Right lobe of liver (tissue), 6 donors: ENCODE measurements around the gene MRPS26. TPM values are rescaled to one million over a fixed set of nuclear protein-coding genes. Genes with fewer than 3 reads are reported as not detected.

Experiments used
- ATAC-seq, 4 donors: fragments of 200-7000 bp; cut with Tn5 transposase; one replicate each; pipeline ENCODE4 v1.9.1; 2020; ENCODE audit warnings: mild to moderate bottlenecking in 4 of 4, moderate library complexity in 4 of 4
- DNase-seq, 3 donors: peaks; one replicate each; pipeline ENCODE4 v3.0.0-alpha.2; 2020
- H3K27ac ChIP-seq, 3 donors: fragments of 200-600 bp; one replicate each; pipeline ENCODE4 v1.8.0; 2022
- H3K27me3 ChIP-seq, 2 donors: fragments of 200-600 bp; one replicate each; pipeline ENCODE4 v1.8.0; 2022
- H3K36me3 ChIP-seq, 4 donors: fragments of 200-600 bp; sonication (generic) in 1 of 4; one replicate each; pipeline versions ENCODE4 v1.5.1 to v1.8.0; 2017 to 2022; ENCODE audit warnings: control low read depth in 1 of 4
- H3K4me1 ChIP-seq, 4 donors: fragments of 200-600 bp; sonication (generic) in 1 of 4; one replicate each; pipeline versions ENCODE4 v1.5.1 to v1.8.0; 2017 to 2022; ENCODE audit warnings: control low read depth in 1 of 4
- H3K4me3 ChIP-seq, 3 donors: fragments of 200-600 bp; one replicate each; pipeline ENCODE4 v1.8.0; 2022
- H3K9me3 ChIP-seq, 4 donors: fragments of 200-600 bp; sonication (generic) in 1 of 4; one replicate each; pipeline versions ENCODE4 v1.5.1 to v1.8.0; 2017 to 2022; ENCODE audit warnings: control low read depth in 1 of 4
- CTCF ChIP-seq, 4 donors: fragments of 200-600 bp in 3 of 4; fragments of 450-650 bp in 1 of 4; IDR thresholded peaks; one replicate each; pipeline versions ENCODE4 v1.5.1 to v1.8.0; 2016 to 2022; ENCODE audit warnings: antibody characterized with exemption in 4 of 4, mild to moderate bottlenecking in 2 of 4
- POLR2A ChIP-seq: fragments of 450-650 bp; IDR thresholded peaks from one replicate; pipeline ENCODE4 v1.6.1; 2017; ENCODE audit warnings: antibody characterized with exemption, mild to moderate bottlenecking
- WGBS: methylation state at CpG from one replicate; pipeline ENCODE4 v1.1.6; 2018; ENCODE audit warnings: low coverage, low lambda C conversion rate; ENCODE audit not compliant: insufficient coverage; ENCODE audit errors: missing lambda C conversion rate; 5-methylcytosine and 5-hydroxymethylcytosine counted together
- intact Hi-C, 2 donors: fragments of 100-400 bp; cut with DNase I; formaldehyde crosslinking; loops; one replicate each; pipeline versions ENCODE4 v1.11.2 to v1.14.1; 2022
- long read RNA-seq: library from polyadenylated mRNA; unstranded; transcript quantifications from one replicate; pipeline ENCODE4 v2.0.0, GENCODE V29; 2019
- total RNA-seq, 6 experiments: library from RNA; depleted of rRNA in 2 of 6; stranded (reverse); fragments of >200 nt in 2 of 6; fragmentation: NEBNext Ultra II Directional in 3 of 6; extraction: Animal tissue kit (Norgen Biotek cat#: 25700) in 3 of 6; gene quantifications; one replicate each; pipeline versions ENCODE4 v1.1.0 to v1.2.4, GENCODE V29; 2016 to 2023
- donor health status: DM: no; HTN: yes; CAD: no.
- donor health status: DM: no; HTN: no; CAD: no.
- donor health status: DM: no; HTN: no; CAD: no.
- donor health status: DM: no; HTN: yes; CAD: no.
- donor health status: DM: no; HTN: yes; CAD: no.

MRPS26 gene
- 10 to 100 TPM; 27.8 to 59.1 (median 38.0) TPM for total RNA-seq
- long read RNA-seq, transcript MRPS26-201 (4 exons, 1,127 nt): major isoform, 17 of 25 reads
- long read RNA-seq, partial matches to known transcripts: 5 of 25 reads
- long read RNA-seq, other reads (novel, unspliced or antisense): 3 of 25 reads

- ATAC-seq (peak; percentile 81 to 93 (median 87)), DNase-seq (peak; percentile 95 to 96 (median 95))
- Histone ChIP-seq H3K36me3 (peaks cover 0 to 26% (median 12%) of the 10 kb centered on the region in 4 donors), H3K27ac (peak within 1 kb of the TSS; percentile 63 to 86 (median 77)), H3K27me3 (no peaks in the 10 kb centered on the region), H3K4me3 (peak within 1 kb of the TSS; percentile 81 to 98 (median 86)), H3K4me1 (peaks cover 0 to 27% (median 5%) of the 10 kb centered on the region in 4 donors), H3K9me3 (no peaks in the 10 kb centered on the region)
- WGBS: 0% methylated on average over 10 of the region's 104 CpGs
- intact Hi-C loops: loop anchor here in 1 of 2 donors (10.0 kb wide), 1 partner anchor 69 kb away; no protein-coding TSS in a partner anchor
- TF ChIP-seq CTCF (IDR thresholded peaks at IDR 0.05) (no peak), POLR2A (peak; percentile 83)
Observed at GRCh38 chr20:3045816-3046676, at the start of gene MRPS26. Gene MRPS26, plus strand, starts transcription at chr20:3046052. Its CDS starts 17 bp downstream, at chr20:3046069.

GRCh38 chr20:2998728-2999127 is 47.1 kb upstream of the MRPS26 start:
- no peak for DNase-seq
- TF ChIP-seq POLR2A: no peak
- TF ChIP-seq CTCF (IDR thresholded peaks at IDR 0.05): no peak
- H3K36me3 ChIP-seq: peaks cover 0 to 4% (median 0%) of the 10 kb centered on the region in 4 donors
- H3K4me3 ChIP-seq: no peak overlapping the region
- H3K27ac ChIP-seq: no peak overlapping the region
- no peaks in the 10 kb centered on the region for H3K9me3 ChIP-seq
- no peaks in the 10 kb centered on the region for H3K27me3 ChIP-seq
- intact Hi-C loops: loop anchor here in 1 of 2 donors (10.0 kb wide), 1 partner anchor 254 kb away; no protein-coding TSS in a partner anchor
- ATAC-seq: no peak
- H3K4me1 ChIP-seq: no peaks in the 10 kb centered on the region

- peaks cover 0 to 6% (median 1%) of the 10 kb centered on the region in 4 donors for H3K36me3 ChIP-seq
Observed at GRCh38 chr20:3000852-3001523, 44.9 kb upstream of the MRPS26 start.

More at GRCh38 chr20:3000852-3001523, 44.9 kb upstream of the MRPS26 start:
- TF ChIP-seq POLR2A (no peak), CTCF (IDR thresholded peaks at IDR 0.05) (peak; percentile 6 to 74 (median 54))
- Histone ChIP-seq H3K4me3 (no peak overlapping the region), H3K27ac (no peak overlapping the region), H3K27me3 (no peaks in the 10 kb centered on the region), H3K4me1 (no peaks in the 10 kb centered on the region), H3K9me3 (no peaks in the 10 kb centered on the region)
- ATAC-seq (peak; percentile 48 to 95 (median 80)), DNase-seq (no peak)
- intact Hi-C loops: no loop called here
- 30% methylated on average over 7 of the region's 7 CpGs for WGBS
